Stimulated activated CD8-positive, alpha-beta memory T cell treated with anti-CD3 and anti-CD28 coated beads, Interleukin-4, amount 100 ng/mL, for 4 hours (primary cell): Measurements from ENCODE around the gene ZNF483.
"Not testable (repeated sequence)": the region's sequence is repeated elsewhere in the genome, so short reads cannot be mapped to it uniquely, and the experiment has no call there.

Experiments
- DNase-seq, 2 donors: peaks; one replicate each; pipeline ENCODE4 v3.0.0-alpha.2; 2020; ENCODE audit warnings: low read depth in 2 of 2, low spot score in 1 of 2

Gene ZNF483

GRCh38 chr9:111610149-111610548 is 85.2 kb downstream of the ZNF483 start:
- DNase-seq: no peak

- no peak for DNase-seq
Observed at GRCh38 chr9:111610845-111611244, 85.9 kb downstream of the ZNF483 start.

- DNase-seq: no peak
Observed at GRCh38 chr9:111613436-111614040, 88.6 kb downstream of the ZNF483 start.

GRCh38 chr9:111615928-111616327 is 90.9 kb downstream of the ZNF483 start:
- DNase-seq: no peak

GRCh38 chr9:111617349-111617748 is 92.4 kb downstream of the ZNF483 start:
- DNase-seq: not testable (repeated sequence)

- DNase-seq: no peak
Observed at GRCh38 chr9:111621895-111622480, 97.0 kb downstream of the ZNF483 start.

- DNase-seq: no peak
Observed at GRCh38 chr9:111622626-111623025, 97.6 kb downstream of the ZNF483 start.
